ENCODE results near the gene EPB41L4B. TPM values are rescaled to one million over a fixed set of nuclear protein-coding genes. Genes with fewer than 3 reads are reported as not detected.
A peak's percentile ranks its signal among the peaks of the same experiment; 100 is the strongest.

Gene EPB41L4B
- total and polyA plus RNA-seq, 2 donors from 2014 or later = 6.5 to 7.7 TPM

- H3K27ac ChIP-seq (ENCODE audit: low read depth in 2 of 2, low read length in 2 of 2) = no peak overlapping the region
- intact Hi-C loops (cut with DNase I) = no loop called here
- no peak overlapping the region for H3K4me3 ChIP-seq (ENCODE audit: low read length in 3 of 3)
- no peaks in the 10 kb centered on the region for H3K36me3 ChIP-seq (ENCODE audit: control insufficient read depth in 2 of 3, insufficient read depth in 3 of 3, low read length in 3 of 3)
- FAIRE-seq = no peak
- no peaks in the 10 kb centered on the region for H3K4me1 ChIP-seq (ENCODE audit: control insufficient read depth in 2 of 3, insufficient read depth in 2 of 3, low read depth in 1 of 3, low read length in 3 of 3)
- no peaks in the 10 kb centered on the region for H3K9me3 ChIP-seq (ENCODE audit: control insufficient read depth in 2 of 3, insufficient read depth in 1 of 3, low read length in 3 of 3)
- H3K27me3 ChIP-seq (ENCODE audit: control insufficient read depth, insufficient read depth, low read length) = no peaks in the 10 kb centered on the region
- no peak for TF ChIP-seq CTCF (IDR thresholded peaks at IDR 0.05; ENCODE audit: borderline replicate concordance, extremely low read depth, insufficient read depth)
- H3K9ac ChIP-seq (ENCODE audit: low read length in 3 of 3) = no peak overlapping the region
- peak in 4 of 5 donors; percentile 58 to 77 (median 64) for DNase-seq
These were observed 45.8 kb downstream of the EPB41L4B start for GRCh38 chr9:109274884-109275730.

- Histone ChIP-seq H3K27ac (ENCODE audit: low read depth in 2 of 2, low read length in 2 of 2) (no peak overlapping the region), H3K4me1 (ENCODE audit: control insufficient read depth in 2 of 3, insufficient read depth in 2 of 3, low read depth in 1 of 3, low read length in 3 of 3) (no peaks in the 10 kb centered on the region), H3K9me3 (ENCODE audit: control insufficient read depth in 2 of 3, insufficient read depth in 1 of 3, low read length in 3 of 3) (no peaks in the 10 kb centered on the region), H3K36me3 (ENCODE audit: control insufficient read depth in 2 of 3, insufficient read depth in 3 of 3, low read length in 3 of 3) (no peaks in the 10 kb centered on the region), H3K4me3 (ENCODE audit: low read length in 3 of 3) (no peak overlapping the region), H3K9ac (ENCODE audit: low read length in 3 of 3) (no peak overlapping the region), H3K27me3 (ENCODE audit: control insufficient read depth, insufficient read depth, low read length) (no peaks in the 10 kb centered on the region)
- no peak for TF ChIP-seq CTCF (IDR thresholded peaks at IDR 0.05; ENCODE audit: borderline replicate concordance, extremely low read depth, insufficient read depth)
- FAIRE-seq (no peak), DNase-seq (no peak)
- intact Hi-C loops (cut with DNase I) = no loop called here
These were observed 47.0 kb downstream of the EPB41L4B start for GRCh38 chr9:109273869-109274268.

- Histone ChIP-seq H3K27ac (ENCODE audit: low read depth in 2 of 2, low read length in 2 of 2) (no peak overlapping the region), H3K27me3 (ENCODE audit: control insufficient read depth, insufficient read depth, low read length) (no peaks in the 10 kb centered on the region), H3K4me1 (ENCODE audit: control insufficient read depth in 2 of 3, insufficient read depth in 2 of 3, low read depth in 1 of 3, low read length in 3 of 3) (no peaks in the 10 kb centered on the region), H3K4me3 (ENCODE audit: low read length in 3 of 3) (no peak overlapping the region), H3K36me3 (ENCODE audit: control insufficient read depth in 2 of 3, insufficient read depth in 3 of 3, low read length in 3 of 3) (no peaks in the 10 kb centered on the region), H3K9me3 (ENCODE audit: control insufficient read depth in 2 of 3, insufficient read depth in 1 of 3, low read length in 3 of 3) (no peaks in the 10 kb centered on the region), H3K9ac (ENCODE audit: low read length in 3 of 3) (no peak overlapping the region)
- intact Hi-C loops (cut with DNase I) = no loop called here
- DNase-seq (no peak), FAIRE-seq (no peak)
- no peak for TF ChIP-seq CTCF (IDR thresholded peaks at IDR 0.05; ENCODE audit: borderline replicate concordance, extremely low read depth, insufficient read depth)
These were observed 48.1 kb downstream of the EPB41L4B start for GRCh38 chr9:109272745-109273144.

Data from kidney (tissue), 14 donors.